H1 (cell line): ENCODE results near the gene PITPNC1. TPM values are rescaled to one million over a fixed set of nuclear protein-coding genes. Genes with fewer than 3 reads are reported as not detected.

Experiments used
- CTCF ChIA-PET: fragments of 300-600 bp; sonication (Branson Sonifier 250); formaldehyde crosslinking; loops from one replicate; lab custom pipeline; 2021; ENCODE audit not compliant: partially characterized antibody; lab: Charles Lee
- POLR2A ChIA-PET: fragments of 300-600 bp; sonication (Branson Sonifier 250); formaldehyde crosslinking; loops from one replicate; lab custom pipeline; 2021; ENCODE audit warnings: inconsistent platforms; ENCODE audit not compliant: partially characterized antibody; lab: Charles Lee
- DNase-seq, 2 experiments: peaks; one replicate each; pipeline versions ENCODE4 v3.0.0 to v3.0.0-alpha.2; 2010 to 2022; ENCODE audit warnings: low spot score in 2 of 2, low read depth in 1 of 2, mixed read lengths in 1 of 2
- FAIRE-seq: peaks from 2 replicates; lab custom pipeline; 2011; peaks lifted over from hg19 to GRCh38; lab: Jason Lieb, UNC
- H2AFZ ChIP-seq: 2 replicates; pipeline ENCODE4 v1.8.1; 2012; ENCODE audit warnings: low read length, inconsistent platforms
- H2AK5ac ChIP-seq: 2 replicates; pipeline ENCODE4 v1.6.1; 2013; ENCODE audit warnings: low read depth, low read length
- H2BK120ac ChIP-seq: replicated peaks from 2 replicates; pipeline ENCODE3; 2013; ENCODE audit warnings: low read depth, low read length, inconsistent platforms
- H2BK12ac ChIP-seq: 2 replicates; pipeline ENCODE4 v1.6.1; 2013; ENCODE audit warnings: low read depth, low read length
- H2BK15ac ChIP-seq: 2 replicates; pipeline ENCODE4 v1.6.1; 2013; ENCODE audit warnings: low read length
- H2BK20ac ChIP-seq: 2 replicates; pipeline ENCODE4 v1.6.1; 2013; ENCODE audit warnings: low read length
- H2BK5ac ChIP-seq: 2 replicates; pipeline ENCODE4 v1.6.1; 2013; ENCODE audit warnings: low read depth, low read length
- H3K14ac ChIP-seq: 2 replicates; pipeline ENCODE4 v1.6.1; 2013; ENCODE audit warnings: inconsistent platforms; ENCODE audit not compliant: insufficient read length
- H3K18ac ChIP-seq: 2 replicates; pipeline ENCODE4 v1.6.1; 2013; ENCODE audit warnings: low read length; ENCODE audit errors: extremely low read depth
- H3K23ac ChIP-seq: 2 replicates; pipeline ENCODE4 v1.6.1; 2013; ENCODE audit warnings: inconsistent platforms; ENCODE audit not compliant: insufficient read length
- H3K23me2 ChIP-seq: 2 replicates; pipeline ENCODE4 v1.6.1; 2013; ENCODE audit warnings: low read depth, low read length
- H3K27ac ChIP-seq: 2 replicates; pipeline ENCODE4 v1.6.1; 2011; ENCODE audit warnings: low read depth, low read length, inconsistent platforms
- H3K27me3 ChIP-seq, 4 experiments: replicated peaks in 1 of 4; 1 replicate in 1 of 4; 2 replicates in 3 of 4; pipeline versions ENCODE4 v1.6.1 to v1.8.1; 2011 to 2013; ENCODE audit warnings: low read length in 3 of 4, mild to moderate bottlenecking in 3 of 4, inconsistent platforms in 2 of 4, mixed read lengths in 2 of 4, moderate library complexity in 1 of 4; ENCODE audit not compliant: control insufficient read depth in 3 of 4, insufficient read depth in 3 of 4; ENCODE audit errors: extremely low read depth in 1 of 4
- H3K36me3 ChIP-seq, 4 experiments: 2 replicates each; pipeline versions ENCODE4 v1.6.1 to v1.8.1; 2011 to 2013; ENCODE audit warnings: mild to moderate bottlenecking in 4 of 4, low read length in 3 of 4, moderate library complexity in 2 of 4, control low read depth in 1 of 4, inconsistent platforms in 1 of 4; ENCODE audit not compliant: insufficient read depth in 4 of 4, control insufficient read depth in 2 of 4
- H3K4ac ChIP-seq: replicated peaks from 2 replicates; pipeline ENCODE3; 2013; ENCODE audit warnings: low read length, low read depth, mixed read lengths, inconsistent platforms; ENCODE audit not compliant: insufficient read length
- H3K4me1 ChIP-seq, 4 experiments: replicated peaks in 1 of 4; 1 replicate in 1 of 4; 2 replicates in 3 of 4; pipeline versions ENCODE4 v1.6.1 to v1.8.1; 2011 to 2013; ENCODE audit warnings: low read length in 3 of 4, inconsistent platforms in 2 of 4, mixed read lengths in 1 of 4; ENCODE audit not compliant: insufficient read depth in 4 of 4, control insufficient read depth in 3 of 4
- H3K4me2 ChIP-seq, 2 experiments: 2 replicates each; pipeline versions ENCODE4 v1.6.1 to v1.8.1; 2011 to 2013; ENCODE audit warnings: low read depth in 2 of 2, low read length in 2 of 2, control low read depth in 1 of 2, inconsistent platforms in 1 of 2, mild to moderate bottlenecking in 1 of 2; ENCODE audit not compliant: insufficient read depth in 1 of 2
- H3K4me3 ChIP-seq, 4 experiments: fragments of 200-600, 300-600 bp in 1 of 4; sonication (generic), shearing (Covaris generic), sonication (Bioruptor Twin) in 1 of 4; 2 replicates each; pipeline versions ENCODE4 v1.5.1 to v1.8.1; 2011 to 2016; ENCODE audit warnings: low read length in 4 of 4, low read depth in 3 of 4, control low read depth in 2 of 4, inconsistent platforms in 2 of 4, mild to moderate bottlenecking in 2 of 4, mixed read lengths in 1 of 4, moderate library complexity in 1 of 4; ENCODE audit not compliant: insufficient read depth in 2 of 4; ENCODE audit errors: extremely low read depth in 1 of 4
- H3K56ac ChIP-seq: replicated peaks from 2 replicates; pipeline ENCODE3; 2013; ENCODE audit warnings: low read depth, mild to moderate bottlenecking, mixed read lengths, low read length, inconsistent platforms; ENCODE audit not compliant: insufficient read length
- H3K79me1 ChIP-seq: 2 replicates; pipeline ENCODE4 v1.6.1; 2013; ENCODE audit warnings: low read depth, low read length, control low read depth
- H3K79me2 ChIP-seq, 2 experiments: 2 replicates each; pipeline versions ENCODE4 v1.6.1 to v1.8.1; 2012 to 2013; ENCODE audit warnings: low read length in 2 of 2, mild to moderate bottlenecking in 2 of 2, inconsistent platforms in 1 of 2; ENCODE audit not compliant: insufficient read depth in 2 of 2, control insufficient read depth in 1 of 2
- H3K9ac ChIP-seq, 4 experiments: replicated peaks in 1 of 4; 1 replicate in 1 of 4; 2 replicates in 3 of 4; pipeline versions ENCODE4 v1.6.1 to v1.8.1; 2011 to 2013; ENCODE audit warnings: low read depth in 3 of 4, low read length in 3 of 4, control low read depth in 2 of 4, mild to moderate bottlenecking in 2 of 4, moderate library complexity in 2 of 4, inconsistent platforms in 1 of 4; ENCODE audit errors: extremely low read depth in 1 of 4
- H3K9me3 ChIP-seq, 2 experiments: 2 replicates each; pipeline versions ENCODE4 v1.6.1 to v1.8.1; 2012 to 2013; ENCODE audit warnings: mild to moderate bottlenecking in 2 of 2, moderate library complexity in 2 of 2, control low read depth in 1 of 2, inconsistent platforms in 1 of 2, low read depth in 1 of 2, low read length in 1 of 2, mixed read lengths in 1 of 2; ENCODE audit not compliant: insufficient read depth in 2 of 2
- H4K20me1 ChIP-seq, 2 experiments: replicated peaks in 1 of 2; 2 replicates each; pipeline versions ENCODE3 to v1.8.1; 2011 to 2013; ENCODE audit warnings: inconsistent platforms in 2 of 2, low read length in 2 of 2, mild to moderate bottlenecking in 1 of 2; ENCODE audit not compliant: insufficient read depth in 2 of 2, control insufficient read depth in 1 of 2
- H4K5ac ChIP-seq: 2 replicates; pipeline ENCODE4 v1.6.1; 2013; ENCODE audit warnings: low read length, low read depth, mixed read lengths, inconsistent platforms; ENCODE audit not compliant: insufficient read length
- H4K8ac ChIP-seq: 2 replicates; pipeline ENCODE4 v1.8.0; 2013; ENCODE audit warnings: mild to moderate bottlenecking, moderate library complexity, low read length, inconsistent platforms; ENCODE audit not compliant: insufficient read depth; ENCODE audit errors: extremely low read depth
- H4K91ac ChIP-seq: replicated peaks from 2 replicates; pipeline ENCODE3; 2013; ENCODE audit warnings: low read length, mixed read lengths, inconsistent platforms; ENCODE audit not compliant: insufficient read length
- ASH2L ChIP-seq: fragments of 200-600, 300-600 bp; sonication (generic); IDR thresholded peaks from one replicate; pipeline ENCODE4 v1.7.1; 2017; ENCODE audit warnings: low read length
- CHD2 ChIP-seq: IDR thresholded peaks from 2 replicates; pipeline ENCODE4 v1.6.1; 2012; ENCODE audit warnings: low read length, improper control_type of control experiment
- EGR1 ChIP-seq: IDR thresholded peaks from 2 replicates; pipeline ENCODE4 v1.6.1; 2011; ENCODE audit warnings: low read depth, low read length, borderline replicate concordance
- HDAC6 ChIP-seq: IDR thresholded peaks from one replicate; pipeline ENCODE4 v1.7.1; 2012; ENCODE audit warnings: low read depth, mild to moderate bottlenecking, inconsistent platforms, low read length, moderate library complexity
- RAD21 ChIP-seq, 2 experiments: IDR thresholded peaks in 1 of 2; conservative IDR thresholded peaks in 1 of 2; 2 replicates each; pipeline ENCODE4 v1.6.1; 2011; ENCODE audit warnings: low read depth in 2 of 2, low read length in 2 of 2, improper control_type of control experiment in 1 of 2, inconsistent platforms in 1 of 2, mild to moderate bottlenecking in 1 of 2, moderate library complexity in 1 of 2
- SIRT6 ChIP-seq: IDR thresholded peaks from one replicate; pipeline ENCODE4 v1.7.1; 2012; ENCODE audit warnings: low read length, inconsistent platforms
- WGBS, 2 experiments: shearing (Covaris generic) in 1 of 2; methylation state at CpG; one replicate each; pipeline versions ENCODE4 v1.1.6 to v1.1.7; 2013 to 2015; ENCODE audit warnings: low lambda C conversion rate in 2 of 2, mixed read lengths in 2 of 2, inconsistent platforms in 1 of 2, low coverage in 1 of 2, missing lambda C conversion rate in 1 of 2; ENCODE audit not compliant: insufficient replicate concordance in 2 of 2, insufficient coverage in 1 of 2, insufficient read length in 1 of 2; ENCODE audit errors: extremely low coverage in 1 of 2, missing lambda C conversion rate in 1 of 2; 5-methylcytosine and 5-hydroxymethylcytosine counted together
- polyA plus RNA-seq, 7 experiments: library from polyadenylated mRNA; depleted of rRNA in 3 of 7; stranded (reverse) in 5 of 7; unstranded in 2 of 7; fragments of >200 nt in 5 of 7; fragments of 200-250 nt in 2 of 7; gene quantifications; 1 replicate in 5 of 7; 2 replicates in 1 of 7; 4 replicates in 1 of 7; pipeline versions ENCODE4 v1.2.1 to v1.2.3, GENCODE V29; 2011 to 2013; ENCODE audit warnings: missing spikeins in 2 of 7, mixed read lengths in 2 of 7
- total RNA-seq: library from RNA; stranded (reverse); fragmentation: NEBNext Ultra II Directional; extraction: Animal tissue kit (Norgen Biotek cat#: 25700); gene quantifications from 2 replicates; pipeline ENCODE4 v1.2.1, GENCODE V29; 2021

Gene PITPNC1
- total and polyA plus RNA-seq, 2 of the 8 experiments (the other 6 are each of a cell fraction or from before 2014, with no cell fraction given), result 17.6 to 54.7 TPM

- no peak for FAIRE-seq
- no peak overlapping the region for H2AFZ ChIP-seq
- H3K27ac ChIP-seq, result no peak overlapping the region
- H3K4me3 ChIP-seq, result no peak overlapping the region
- H4K8ac ChIP-seq, result no peak overlapping the region
- no peaks in the 10 kb centered on the region for H4K20me1 ChIP-seq
- no peak overlapping the region for H3K23ac ChIP-seq
- H3K36me3 ChIP-seq, result no peaks in the 10 kb centered on the region
- no peak overlapping the region for H2BK120ac ChIP-seq
- H3K18ac ChIP-seq, result no peak overlapping the region
- H3K79me1 ChIP-seq, result no peaks in the 10 kb centered on the region; the same call in 1 of the 2 replicates
- TF ChIP-seq HDAC6 (no peak), EGR1 (no peak), RAD21 (IDR thresholded peaks at IDR 0.05 in 1 of 2, conservative IDR thresholded peaks at IDR 0.05 in 1 of 2; ENCODE audit: low read depth in 2 of 2, low read length in 2 of 2) (no peak), SIRT6 (no peak), CHD2 (no peak), ASH2L (no peak)
- no peak for DNase-seq
- H3K14ac ChIP-seq, result no peak overlapping the region
- H3K9ac ChIP-seq, result no peak overlapping the region
- no peak overlapping the region for H2BK5ac ChIP-seq
- H3K9me3 ChIP-seq, result no peaks in the 10 kb centered on the region
- H4K91ac ChIP-seq, result no peak overlapping the region
- H2AK5ac ChIP-seq, result no peak overlapping the region
- H4K5ac ChIP-seq, result no peak overlapping the region
- no peak overlapping the region for H2BK12ac ChIP-seq
- WGBS, 2 experiments, result 81% methylated on average over 4 of the region's 4 CpGs; no CpG with 5 or more reads in 1 of the 2 experiments
- no peak overlapping the region for H2BK15ac ChIP-seq
- no peaks in the 10 kb centered on the region for H3K27me3 ChIP-seq
- no peaks in the 10 kb centered on the region for H3K79me2 ChIP-seq
- ChIA-PET CTCF (interaction anchor here (0.6 kb wide), 1 partner anchor 245 kb away, joined by 3 read pairs; no protein-coding TSS in a partner anchor), POLR2A (no interaction called here)
- no peak overlapping the region for H2BK20ac ChIP-seq
- H3K56ac ChIP-seq, result no peak overlapping the region
- no peak overlapping the region for H3K4ac ChIP-seq
- no peak overlapping the region for H3K4me2 ChIP-seq
- H3K4me1 ChIP-seq, result no peaks in the 10 kb centered on the region; a peak in 1 of 7 replicates
- H3K23me2 ChIP-seq, result peaks cover 2% of the 10 kb centered on the region; the same call in 1 of the 2 replicates
Measured at GRCh38 chr17:67617304-67617899, 240.3 kb downstream of the PITPNC1 start.
